Ecto neural progenitor cell (in vitro differentiated cells): ENCODE results near the gene LIMCH1.
"Not testable (repeated sequence)": the region's sequence is repeated elsewhere in the genome, so short reads cannot be mapped to it uniquely, and the experiment has no call there.

Experiments
- DNase-seq: peaks from one replicate; pipeline ENCODE4 v3.0.0-alpha.2; 2018; ENCODE audit warnings: low spot score

The LIMCH1 gene

GRCh38 chr4:41678951-41679350, 141.0 kb downstream of the LIMCH1 start:
- no peak for DNase-seq

- DNase-seq, result no peak
Observed at GRCh38 chr4:41679991-41680390, 142.0 kb downstream of the LIMCH1 start.

GRCh38 chr4:41681054-41681453, 143.1 kb downstream of the LIMCH1 start:
- no peak for DNase-seq

- no peak for DNase-seq
Observed at GRCh38 chr4:41683326-41683725, 145.4 kb downstream of the LIMCH1 start.

- DNase-seq, result no peak
Observed at GRCh38 chr4:41686893-41687292, 148.9 kb downstream of the LIMCH1 start.

GRCh38 chr4:41687971-41688370, 150.0 kb downstream of the LIMCH1 start:
- DNase-seq, result no peak

GRCh38 chr4:41692717-41693345, 154.9 kb downstream of the LIMCH1 start:
- peak; percentile 80 for DNase-seq

- DNase-seq, result no peak
Observed at GRCh38 chr4:41693629-41694028, 155.7 kb downstream of the LIMCH1 start.

- DNase-seq, result no peak
Observed at GRCh38 chr4:41696131-41696530, 158.2 kb downstream of the LIMCH1 start.

GRCh38 chr4:41696763-41697162, 158.8 kb downstream of the LIMCH1 start:
- DNase-seq, result no peak

- DNase-seq, result no peak
Observed at GRCh38 chr4:41701983-41702382, 164.0 kb downstream of the LIMCH1 start.

GRCh38 chr4:41702770-41703169, 164.8 kb downstream of the LIMCH1 start:
- DNase-seq, result no peak

- DNase-seq, result no peak
Observed at GRCh38 chr4:41703785-41704184, 165.8 kb downstream of the LIMCH1 start.

- no peak for DNase-seq
Observed at GRCh38 chr4:41709844-41710481, 172.0 kb downstream of the LIMCH1 start.

- not testable (repeated sequence) for DNase-seq
Observed at GRCh38 chr4:41711654-41712053, 173.7 kb downstream of the LIMCH1 start.

- no peak for DNase-seq
Observed at GRCh38 chr4:41712425-41712824, 174.5 kb downstream of the LIMCH1 start.

GRCh38 chr4:41713768-41714167, 175.8 kb downstream of the LIMCH1 start:
- DNase-seq, result no peak

- no peak for DNase-seq
Observed at GRCh38 chr4:41714364-41715000, 176.5 kb downstream of the LIMCH1 start.

GRCh38 chr4:41715155-41715554, 177.2 kb downstream of the LIMCH1 start:
- DNase-seq, result no peak

- DNase-seq, result no peak
Observed at GRCh38 chr4:41718907-41719306, 180.9 kb downstream of the LIMCH1 start.

GRCh38 chr4:41719417-41719816, 181.5 kb downstream of the LIMCH1 start:
- DNase-seq, result no peak

- no peak for DNase-seq
Observed at GRCh38 chr4:41722181-41722580, 184.2 kb downstream of the LIMCH1 start.

- DNase-seq, result no peak
Observed at GRCh38 chr4:41723286-41723685, 185.3 kb downstream of the LIMCH1 start.

GRCh38 chr4:41725254-41725653, 187.3 kb downstream of the LIMCH1 start:
- DNase-seq, result no peak
